Stimulated activated CD4-positive, alpha-beta T cell treated with anti-CD3 and anti-CD28 coated beads, TNF-alpha, amount 100 ng/mL, for 4 hours (primary cell): ENCODE measurements around the gene TUBGCP2.
"Not testable (repeated sequence)": the region's sequence is repeated elsewhere in the genome, so short reads cannot be mapped to it uniquely, and the experiment has no call there.

ENCODE experiments used
- DNase-seq, 3 experiments: peaks; one replicate each; pipeline ENCODE4 v3.0.0-alpha.2; 2020; ENCODE audit warnings: low read depth in 3 of 3

TUBGCP2 gene

GRCh38 chr10:133265052-133265451 is 43.6 kb downstream of the TUBGCP2 start:
- not testable (repeated sequence) for DNase-seq

- DNase-seq, result no peak
Measured at GRCh38 chr10:133264461-133264860, 44.2 kb downstream of the TUBGCP2 start.

GRCh38 chr10:133263674-133264073 is 45.0 kb downstream of the TUBGCP2 start:
- no peak for DNase-seq

GRCh38 chr10:133262696-133263095 is 46.0 kb downstream of the TUBGCP2 start:
- DNase-seq, result no peak

- DNase-seq, result peak; percentile 68 to 76 (median 70)
Measured at GRCh38 chr10:133261726-133262325, 46.8 kb downstream of the TUBGCP2 start.

GRCh38 chr10:133260895-133261725 is 47.6 kb downstream of the TUBGCP2 start:
- peak in 1 of 3 experiments; percentile 38 for DNase-seq

GRCh38 chr10:133259602-133259989 is 49.1 kb downstream of the TUBGCP2 start:
- DNase-seq, result no peak

- peak in 2 of 3 experiments; percentile 74 to 80 for DNase-seq
Measured at GRCh38 chr10:133258818-133259601, 49.7 kb downstream of the TUBGCP2 start.

GRCh38 chr10:133258066-133258817 is 50.4 kb downstream of the TUBGCP2 start:
- DNase-seq, result no peak

- DNase-seq, result no peak
Measured at GRCh38 chr10:133257489-133258065, 51.1 kb downstream of the TUBGCP2 start.

- no peak for DNase-seq
Measured at GRCh38 chr10:133255323-133255722, 53.3 kb downstream of the TUBGCP2 start.

- no peak for DNase-seq
Measured at GRCh38 chr10:133254421-133255120, 54.1 kb downstream of the TUBGCP2 start.

GRCh38 chr10:133253361-133253955 is 55.2 kb downstream of the TUBGCP2 start:
- no peak for DNase-seq

GRCh38 chr10:133252223-133252552 is 56.5 kb downstream of the TUBGCP2 start:
- DNase-seq, result no peak

- no peak for DNase-seq
Measured at GRCh38 chr10:133251388-133252222, 57.1 kb downstream of the TUBGCP2 start.

- no peak for DNase-seq
Measured at GRCh38 chr10:133249975-133250754, 58.5 kb downstream of the TUBGCP2 start.

GRCh38 chr10:133249094-133249780 is 59.4 kb downstream of the TUBGCP2 start:
- DNase-seq, result no peak

GRCh38 chr10:133248334-133248715 is 60.3 kb downstream of the TUBGCP2 start:
- DNase-seq, result no peak
